ENCODE results near the gene CSNK1G3.
A peak's percentile ranks its signal among the peaks of the same experiment; 100 is the strongest.
"Not testable (repeated sequence)": the region's sequence is repeated elsewhere in the genome, so short reads cannot be mapped to it uniquely, and the experiment has no call there.

The CSNK1G3 gene

DNA sequence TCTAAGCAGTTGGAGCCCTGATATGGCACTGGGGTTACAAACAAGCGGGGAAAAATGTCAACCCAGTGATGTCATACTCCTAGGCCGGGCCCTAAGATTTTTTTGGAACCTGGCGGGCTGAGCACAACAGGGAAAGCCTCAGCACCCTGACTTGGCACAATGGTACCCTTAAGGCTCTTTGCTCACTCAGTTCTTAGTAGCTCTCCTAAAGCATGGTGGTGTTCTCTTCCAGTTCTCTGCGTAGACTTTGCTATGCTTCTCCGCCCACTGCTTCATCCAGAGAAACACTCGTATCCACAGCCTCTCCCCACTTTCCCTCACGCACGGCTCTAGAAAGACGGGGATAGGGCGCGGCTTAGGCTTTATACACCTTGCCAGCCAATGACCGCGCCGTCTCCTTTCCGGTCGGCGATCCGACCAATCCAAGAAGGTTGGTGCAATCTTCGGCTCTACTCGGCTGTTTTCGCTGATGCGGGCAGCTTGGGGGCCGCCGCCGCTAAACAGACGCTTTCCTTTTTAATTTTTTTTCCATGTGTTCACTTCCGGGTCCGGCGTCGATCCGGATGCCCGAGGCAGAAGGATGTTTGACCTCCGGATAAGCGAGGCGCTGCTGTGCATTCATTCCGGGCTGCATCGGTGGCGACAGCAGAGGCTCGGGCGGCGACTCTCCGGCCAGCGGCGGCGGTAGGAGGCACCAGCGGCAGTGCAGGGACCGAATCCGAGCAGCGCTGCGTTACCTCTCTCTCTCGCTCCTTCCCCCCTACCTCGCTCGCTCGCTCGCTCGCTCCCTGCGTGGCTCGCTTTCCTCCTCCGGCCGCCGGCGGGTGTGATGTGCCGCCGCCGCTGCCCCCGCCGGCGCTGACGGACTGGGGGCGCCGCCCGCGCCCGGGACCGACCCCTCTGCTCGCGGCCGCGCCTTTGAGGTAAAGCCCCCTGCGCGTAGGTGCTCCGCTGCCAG lies at the start of gene CSNK1G3:
Gene CSNK1G3, plus strand, starts transcription at position 530 of the 958 bp plus-strand sequence. CDS start 33,487 bp downstream, outside the sequence.
- peak; percentile 92 for DNase-seq (ENCODE audit: low read depth)
- peak within 1 kb of the TSS; percentile 81 for H3K4me3 ChIP-seq (ENCODE audit: low read depth, low read length)

DNA sequence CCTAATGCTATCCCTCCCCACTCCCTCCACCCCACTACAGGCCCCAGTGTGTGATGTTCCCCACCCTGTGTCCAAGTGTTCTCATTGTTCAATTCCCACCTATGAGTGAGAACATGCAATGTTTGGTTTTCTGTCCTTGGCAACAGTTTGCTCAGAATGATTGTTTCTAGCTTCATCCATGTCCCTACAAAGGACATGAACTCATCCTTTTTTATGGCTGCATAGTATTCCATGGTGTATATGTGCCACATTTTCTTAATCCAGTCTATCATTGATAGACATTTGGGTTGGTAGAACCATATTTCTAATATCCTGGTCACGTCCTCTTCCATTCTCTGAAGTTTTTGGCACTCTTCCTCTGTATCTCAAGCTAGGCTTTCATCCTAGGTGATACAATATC lies 45.1 kb upstream of the CSNK1G3 start:
- not testable (repeated sequence) for DNase-seq (ENCODE audit: low read depth); H3K4me3 ChIP-seq (ENCODE audit: low read depth, low read length)

DNA sequence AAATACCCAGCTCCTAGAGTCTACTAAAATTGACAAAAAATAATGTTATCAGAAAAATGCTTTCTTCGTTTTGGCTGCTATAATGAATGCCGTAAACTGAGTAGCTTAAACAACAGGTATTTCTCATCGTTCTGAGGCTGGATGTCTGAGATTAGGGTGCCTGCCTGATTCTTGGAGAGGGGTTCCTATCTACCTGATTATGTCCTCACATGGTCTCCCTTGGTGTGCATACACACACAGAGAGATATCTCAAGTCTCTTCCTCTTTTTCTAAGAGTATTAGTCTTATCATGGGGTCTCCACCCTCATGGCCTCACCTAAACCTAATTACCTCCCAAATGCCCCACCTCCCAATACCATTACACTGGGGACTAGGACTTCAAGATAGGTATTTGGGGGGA lies 40.6 kb upstream of the CSNK1G3 start:
- no peak for DNase-seq (ENCODE audit: low read depth)
- no peak overlapping the region for H3K4me3 ChIP-seq (ENCODE audit: low read depth, low read length)

DNA sequence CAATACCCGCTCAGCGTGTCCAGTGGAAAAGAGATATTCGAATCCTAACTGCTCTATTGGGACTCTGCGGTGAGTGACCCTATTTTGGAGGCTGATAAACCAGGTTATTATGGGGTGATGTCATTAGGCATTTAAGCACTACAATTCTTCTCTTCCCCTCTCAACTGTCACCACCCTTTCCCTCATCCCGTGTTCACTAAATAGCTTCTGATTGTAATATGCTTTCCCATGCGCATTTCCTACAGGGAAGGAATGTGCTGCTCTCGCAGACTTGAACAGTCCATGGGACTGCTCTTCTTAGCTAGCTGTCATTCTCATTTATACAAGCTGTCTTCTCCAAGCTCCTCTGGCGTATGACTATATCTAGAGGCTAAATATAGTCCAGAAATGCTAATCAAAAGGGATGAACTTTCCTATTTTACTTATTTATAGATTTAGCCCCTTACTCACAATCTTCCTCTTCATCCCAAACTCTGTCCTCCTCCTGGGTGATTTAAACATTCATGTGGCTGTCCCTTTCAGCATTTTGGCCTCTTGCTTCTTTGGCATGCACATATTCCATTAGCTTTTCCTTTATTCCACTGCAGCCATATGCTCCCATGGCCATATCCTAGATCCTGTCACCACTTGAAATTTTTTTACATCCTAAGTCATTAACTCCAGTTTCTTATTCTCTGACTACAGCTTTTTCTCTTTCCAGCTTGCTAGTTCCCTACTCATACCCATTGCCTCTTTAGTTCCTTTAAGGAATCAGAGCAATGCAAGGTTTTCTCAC lies 39.6 kb upstream of the CSNK1G3 start:
- DNase-seq (ENCODE audit: low read depth), result no peak
- no peak overlapping the region for H3K4me3 ChIP-seq (ENCODE audit: low read depth, low read length)

DNA sequence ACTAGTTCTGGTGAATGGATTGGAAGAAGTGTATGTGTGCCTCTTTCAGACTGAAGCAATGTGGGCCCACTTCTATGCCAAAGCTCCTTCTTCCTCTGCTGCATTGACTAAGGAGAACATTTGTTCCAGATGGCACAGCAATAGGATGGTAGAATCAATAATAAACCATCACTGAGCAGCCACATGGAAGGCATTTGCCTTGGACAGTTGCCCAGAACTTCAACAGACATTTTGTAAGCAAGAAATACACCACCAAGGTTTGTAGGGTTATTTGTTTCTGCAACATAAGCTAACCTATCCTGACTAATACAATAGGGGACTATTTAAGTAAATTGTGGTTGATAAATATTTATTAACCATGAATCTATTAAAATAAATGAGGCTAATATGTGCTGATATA lies 37.7 kb upstream of the CSNK1G3 start:
- no peak for DNase-seq (ENCODE audit: low read depth)
- H3K4me3 ChIP-seq (ENCODE audit: low read depth, low read length), result no peak overlapping the region

DNA sequence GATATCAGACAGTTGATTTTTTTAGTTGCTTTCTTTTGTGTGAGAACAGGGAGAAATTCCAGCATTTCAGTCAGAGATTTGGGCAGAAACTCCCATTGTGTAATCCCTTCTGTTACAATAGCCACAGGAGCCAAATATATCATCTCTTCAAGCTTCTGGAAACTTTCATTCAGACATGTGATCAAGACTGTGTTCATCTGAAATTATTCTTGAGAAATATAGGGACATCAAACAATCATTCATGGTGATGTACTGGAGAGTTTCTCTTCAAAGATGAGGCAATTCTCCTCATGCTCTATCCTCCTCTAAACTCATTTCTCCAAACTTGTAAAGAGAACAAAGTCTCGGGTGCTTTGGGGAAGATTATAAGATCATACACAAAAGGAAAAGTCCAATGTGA lies 35.2 kb upstream of the CSNK1G3 start:
- DNase-seq (ENCODE audit: low read depth), result no peak
- H3K4me3 ChIP-seq (ENCODE audit: low read depth, low read length), result no peak overlapping the region

DNA sequence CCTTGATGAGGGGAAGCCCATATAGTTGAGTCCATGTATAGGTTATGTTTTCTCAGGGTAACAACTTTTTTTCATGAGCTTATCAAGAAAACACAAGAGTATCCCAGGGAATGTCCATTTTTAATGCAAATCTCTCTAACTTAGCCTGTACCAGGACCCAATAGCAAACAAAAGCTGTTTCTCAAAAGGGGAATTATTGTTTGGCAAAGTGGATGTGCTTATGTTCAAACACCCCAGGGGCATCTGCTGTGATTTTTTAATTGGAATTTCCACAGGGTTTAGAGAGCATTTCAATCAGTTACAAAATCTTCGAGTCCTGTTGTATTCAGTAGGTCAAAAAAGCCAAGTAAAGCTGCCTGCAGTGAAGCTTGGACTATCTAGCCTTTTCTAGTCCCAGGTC lies 33.4 kb upstream of the CSNK1G3 start:
- no peak overlapping the region for H3K4me3 ChIP-seq (ENCODE audit: low read depth, low read length)
- DNase-seq (ENCODE audit: low read depth), result no peak

DNA sequence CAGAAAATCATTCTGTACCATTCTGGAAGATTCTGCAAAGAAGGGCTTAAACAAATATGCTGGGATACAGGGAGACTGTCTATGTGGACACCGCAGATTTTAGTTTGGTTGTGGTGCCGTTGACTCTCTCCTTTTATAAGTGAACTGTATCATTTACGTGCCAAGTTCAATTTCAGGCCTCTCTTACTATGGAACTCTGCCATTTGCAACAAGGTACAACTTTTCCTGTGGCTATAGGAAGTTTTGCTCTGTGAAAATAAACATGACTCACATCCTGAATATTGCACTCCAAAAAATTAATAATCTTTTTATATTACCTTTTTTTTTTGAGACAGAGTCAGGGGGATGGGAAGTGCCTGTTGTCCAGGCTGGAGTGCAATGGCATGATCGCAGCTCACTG lies 29.7 kb upstream of the CSNK1G3 start:
- DNase-seq (ENCODE audit: low read depth), result no peak
- no peak overlapping the region for H3K4me3 ChIP-seq (ENCODE audit: low read depth, low read length)

DNA sequence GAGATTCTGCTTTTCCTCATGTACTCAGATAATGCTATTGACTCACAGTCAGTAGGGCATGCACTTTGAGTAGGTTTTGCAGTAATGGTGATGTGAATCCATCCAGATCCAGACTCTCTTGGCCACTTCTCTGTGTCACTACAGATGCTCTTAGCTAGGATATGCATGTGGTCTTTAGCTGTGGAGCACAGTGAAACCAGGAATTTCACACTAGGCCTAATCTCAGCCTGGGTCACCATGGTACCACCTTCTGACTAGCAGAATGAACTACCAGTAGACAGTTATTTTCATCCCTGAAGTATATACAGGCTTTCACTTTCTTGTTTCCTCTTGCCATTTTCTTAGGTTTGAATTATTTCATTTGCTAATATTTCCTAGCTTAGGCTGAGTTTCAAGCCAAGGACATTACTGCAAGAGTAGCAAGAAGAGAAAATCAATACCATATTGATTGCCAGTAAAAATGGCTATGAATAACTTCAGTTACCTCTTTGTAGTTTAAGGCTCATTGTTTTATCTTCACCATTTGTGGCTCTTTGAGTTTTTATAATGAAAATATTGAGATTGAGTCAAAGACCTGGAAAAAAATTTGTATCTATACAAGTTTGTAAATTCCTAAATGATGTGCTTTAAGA lies 28.4 kb upstream of the CSNK1G3 start:
- H3K4me3 ChIP-seq (ENCODE audit: low read depth, low read length), result no peak overlapping the region
- no peak for DNase-seq (ENCODE audit: low read depth)

DNA sequence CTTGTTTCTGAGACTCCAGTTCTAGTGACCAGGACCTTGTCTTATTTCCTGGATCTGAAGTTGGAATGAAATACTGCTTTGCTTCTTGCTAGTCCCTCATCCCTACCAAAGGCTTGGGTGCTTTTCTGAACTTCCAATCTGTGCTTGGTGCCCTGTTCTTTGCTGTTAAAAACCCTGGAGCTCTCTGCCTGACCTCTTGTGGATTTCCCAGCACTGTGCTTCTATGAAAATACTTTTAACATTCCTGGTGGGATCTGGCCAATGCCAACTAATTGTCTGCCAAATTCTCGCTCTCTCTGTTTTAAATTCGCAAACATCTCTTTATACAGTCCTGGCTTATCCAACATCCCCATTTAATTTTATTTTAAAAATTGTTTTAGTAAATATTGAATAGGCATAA lies 26.7 kb upstream of the CSNK1G3 start:
- no peak overlapping the region for H3K4me3 ChIP-seq (ENCODE audit: low read depth, low read length)
- no peak for DNase-seq (ENCODE audit: low read depth)

DNA sequence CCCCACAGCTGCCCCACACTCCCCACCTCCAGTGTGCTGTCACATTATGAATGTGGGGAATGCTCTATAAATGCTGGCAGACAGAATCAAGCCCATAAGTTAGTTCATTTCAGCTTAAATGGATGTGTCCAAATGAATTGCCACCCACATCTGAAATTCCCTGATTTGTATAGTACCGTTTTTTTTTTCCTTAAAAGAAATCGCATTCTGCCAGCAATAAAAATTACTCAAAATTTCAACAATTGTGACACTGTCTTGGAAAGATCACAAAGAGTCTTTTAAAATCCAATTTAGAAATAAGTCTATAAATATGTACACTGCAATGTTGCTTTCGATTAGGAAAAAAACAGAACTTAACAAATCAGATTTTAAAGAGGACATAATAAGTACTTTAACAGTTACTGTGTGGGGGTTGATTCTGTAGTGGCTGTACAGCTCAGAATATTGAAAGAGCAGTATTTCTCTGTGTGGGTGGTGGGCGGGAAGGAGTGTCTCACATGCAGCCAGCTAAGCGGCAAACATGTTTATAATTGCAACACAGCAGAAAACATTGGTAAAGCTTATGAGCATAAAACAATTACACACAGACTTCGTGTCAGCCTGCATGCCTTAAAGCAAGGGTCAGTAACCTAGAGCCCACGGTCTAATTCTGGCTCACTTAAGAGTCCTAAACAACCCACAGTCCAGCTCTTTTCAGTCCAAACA lies 24.9 kb upstream of the CSNK1G3 start:
- DNase-seq (ENCODE audit: low read depth), result peak; percentile 34
- H3K4me3 ChIP-seq (ENCODE audit: low read depth, low read length), result no peak overlapping the region

DNA sequence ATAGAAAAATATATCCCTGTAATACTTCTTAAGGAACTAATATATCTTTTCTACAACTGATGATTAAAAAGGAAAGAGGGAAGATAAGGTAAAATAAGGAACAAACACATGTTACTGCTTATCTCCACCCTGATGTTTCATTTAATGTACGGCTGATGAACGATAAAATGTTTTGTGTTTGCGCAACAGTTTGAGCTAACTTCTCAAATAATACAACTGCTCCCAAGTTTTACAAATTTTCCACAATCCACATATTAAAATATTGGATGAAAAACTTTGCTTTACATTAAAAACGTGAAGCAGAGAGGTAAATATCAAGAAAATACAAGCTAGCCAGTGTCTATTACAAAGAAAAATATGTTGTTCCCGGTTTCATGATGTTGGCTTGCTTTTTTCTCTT lies 21.0 kb upstream of the CSNK1G3 start:
- H3K4me3 ChIP-seq (ENCODE audit: low read depth, low read length), result no peak overlapping the region

DNA sequence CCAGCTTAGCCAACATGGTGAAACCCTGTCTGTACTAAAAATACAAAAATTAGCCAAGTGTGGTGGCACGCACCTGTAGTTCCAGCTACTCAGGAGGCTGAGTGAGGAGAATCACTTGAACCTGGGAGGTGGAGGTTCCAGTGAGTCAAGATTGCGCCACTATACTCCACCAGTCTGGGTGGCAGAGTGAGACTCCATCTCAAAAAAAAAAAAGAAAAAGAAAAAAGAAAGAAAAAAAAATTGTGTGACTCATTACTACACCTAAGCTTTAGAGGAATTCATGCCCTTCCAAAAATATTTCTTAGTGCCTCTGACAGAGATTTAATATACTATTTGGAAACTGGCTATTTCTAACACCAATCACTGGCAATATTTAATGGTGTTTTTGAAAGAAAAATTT lies 16.8 kb upstream of the CSNK1G3 start:
- DNase-seq (ENCODE audit: low read depth); H3K4me3 ChIP-seq (ENCODE audit: low read depth, low read length): not testable (repeated sequence)

More for the DNA sequence above, 21.0 kb upstream of the CSNK1G3 start:
- DNase-seq (ENCODE audit: low read depth), result no peak

DNA sequence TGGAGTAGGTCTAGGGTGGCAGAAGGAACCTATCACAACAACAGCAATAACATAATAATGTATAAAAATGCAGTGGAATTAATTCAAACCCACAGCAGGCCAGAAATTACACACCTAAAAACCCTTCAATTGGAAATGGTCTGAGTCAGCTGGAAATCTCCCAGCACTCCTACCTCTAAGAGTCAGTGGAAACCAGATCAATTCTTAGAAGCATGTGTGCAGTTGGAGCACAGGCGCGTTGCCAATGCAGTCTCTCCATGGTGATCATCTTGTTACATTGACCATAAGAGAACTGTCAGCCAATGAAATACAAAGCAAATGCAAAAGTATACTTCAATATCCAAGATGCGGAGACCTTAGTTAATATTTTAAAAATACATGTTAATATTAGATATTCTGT lies 15.1 kb upstream of the CSNK1G3 start:
- H3K4me3 ChIP-seq (ENCODE audit: low read depth, low read length), result no peak overlapping the region
- peak; percentile 39 for DNase-seq (ENCODE audit: low read depth)

DNA sequence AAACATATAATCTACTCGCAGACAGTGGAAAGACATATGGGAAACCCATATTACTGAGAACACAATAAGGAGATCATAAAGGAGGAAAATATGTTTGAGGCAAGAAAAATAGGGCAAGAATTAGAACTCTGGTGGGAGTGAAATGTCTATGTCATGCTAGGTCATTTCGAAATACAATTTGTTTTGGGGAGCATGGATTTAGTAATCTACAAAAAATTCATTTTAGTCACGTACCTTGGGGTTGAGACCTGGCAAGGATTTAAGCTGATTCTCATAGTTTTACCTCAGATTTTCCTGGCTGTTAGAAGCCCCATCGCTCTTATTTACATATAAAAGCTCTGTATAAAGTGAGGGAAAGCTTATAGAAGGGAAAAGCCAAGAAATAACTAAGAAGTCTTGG lies 11.5 kb upstream of the CSNK1G3 start:
- no peak for DNase-seq (ENCODE audit: low read depth)
- H3K4me3 ChIP-seq (ENCODE audit: low read depth, low read length), result no peak overlapping the region

DNA sequence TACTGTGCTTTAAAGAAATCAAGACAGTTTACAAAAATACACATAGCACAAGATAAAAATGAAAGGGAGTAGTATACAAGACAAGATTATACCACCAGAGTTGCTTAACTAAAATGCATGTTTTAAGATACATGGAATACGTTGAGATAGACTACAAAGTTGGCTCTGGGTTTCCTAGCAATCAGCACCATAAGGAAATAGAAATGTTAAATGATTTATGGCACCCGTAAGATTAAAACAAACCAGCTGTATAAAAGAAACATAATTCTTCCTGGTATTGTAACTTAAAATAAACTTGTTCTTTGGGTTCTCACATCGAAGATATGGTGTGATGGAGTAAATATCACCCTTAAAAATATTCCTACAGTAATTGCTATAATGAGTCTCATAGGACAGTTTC lies 9.9 kb upstream of the CSNK1G3 start:
- no peak overlapping the region for H3K4me3 ChIP-seq (ENCODE audit: low read depth, low read length)

DNA sequence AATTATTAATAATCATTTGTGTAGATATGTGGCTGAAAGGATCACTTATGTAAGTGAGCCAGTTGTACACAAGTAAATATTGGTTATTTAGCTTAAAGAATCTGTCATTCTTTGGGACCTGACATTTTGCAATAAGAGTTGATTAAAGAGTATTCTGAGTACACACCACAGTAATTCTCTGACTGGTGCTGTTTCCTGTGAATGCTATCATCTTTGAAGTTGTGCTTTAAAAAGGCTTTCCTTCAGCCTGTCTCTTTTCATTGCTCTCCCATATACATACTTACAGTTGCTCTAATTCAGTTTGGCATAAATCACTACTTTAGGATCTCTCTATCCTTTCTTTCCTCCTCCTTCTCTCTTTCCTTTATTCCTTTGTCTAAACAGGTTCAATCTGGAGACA lies 8.7 kb upstream of the CSNK1G3 start:
- no peak overlapping the region for H3K4me3 ChIP-seq (ENCODE audit: low read depth, low read length)
- DNase-seq (ENCODE audit: low read depth), result no peak

More for the DNA sequence above, 9.9 kb upstream of the CSNK1G3 start:
- DNase-seq (ENCODE audit: low read depth), result no peak

DNA sequence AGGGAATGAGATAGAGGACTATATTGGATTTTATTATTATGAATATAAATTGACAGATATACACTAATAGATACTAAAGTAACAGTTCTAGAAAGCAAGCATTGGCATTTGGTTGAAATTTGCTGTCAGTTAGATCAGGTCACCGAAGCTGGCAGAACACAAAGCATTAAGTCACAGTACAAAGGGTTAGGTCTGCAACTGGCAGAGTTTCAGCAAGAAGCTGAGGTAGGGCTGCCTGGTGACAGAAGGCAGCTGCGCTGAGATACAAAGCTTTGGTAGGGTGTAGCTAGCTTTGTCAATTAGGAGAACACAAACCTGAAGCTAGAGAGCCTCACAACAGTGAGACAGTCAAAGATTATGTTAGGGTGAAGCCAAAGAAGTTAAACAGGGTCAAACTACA lies 6.3 kb upstream of the CSNK1G3 start:
- DNase-seq (ENCODE audit: low read depth), result no peak
- no peak overlapping the region for H3K4me3 ChIP-seq (ENCODE audit: low read depth, low read length)

DNA sequence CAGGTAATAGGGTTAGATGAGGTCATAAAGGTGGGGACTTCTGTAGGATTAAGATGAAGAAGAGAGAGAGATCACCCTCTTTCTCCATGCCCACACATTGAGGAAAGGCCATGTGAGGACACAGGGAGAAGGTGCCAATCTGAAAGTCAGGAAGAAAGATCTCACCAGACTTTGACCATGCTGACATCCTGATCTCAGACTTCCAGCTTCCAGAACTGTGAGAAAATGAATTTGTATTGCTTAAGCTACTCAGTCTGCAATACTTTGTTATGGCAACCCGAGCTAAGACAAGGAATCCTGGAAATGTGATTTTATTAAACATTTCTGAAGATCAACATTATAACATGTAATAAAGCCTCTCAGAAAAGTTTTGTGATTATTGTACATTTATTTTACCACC lies 3.5 kb upstream of the CSNK1G3 start:
- no peak for DNase-seq (ENCODE audit: low read depth)
- no peak overlapping the region for H3K4me3 ChIP-seq (ENCODE audit: low read depth, low read length)

DNA sequence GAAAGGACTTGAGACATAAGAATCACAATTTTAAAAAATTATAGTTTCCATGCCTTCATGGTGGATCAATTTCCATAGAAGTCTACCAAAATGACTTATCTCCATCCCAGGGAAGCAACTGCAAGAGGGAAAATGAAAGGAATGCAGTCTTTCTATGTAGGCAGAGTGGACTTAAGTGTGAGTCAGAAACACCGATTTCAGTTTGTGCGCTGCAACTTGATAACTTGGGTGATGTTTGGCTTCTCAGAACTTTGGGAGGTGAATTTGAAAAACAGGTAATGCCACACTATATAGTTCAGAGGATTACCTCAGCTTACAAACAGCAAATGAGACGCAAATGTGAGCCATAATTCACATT lies 708 bp upstream of the CSNK1G3 start:
- peak overlapping the region; percentile 81 for H3K4me3 ChIP-seq (ENCODE audit: low read depth, low read length)
- peak; percentile 15 for DNase-seq (ENCODE audit: low read depth)
